GM19023 (cell line): ENCODE measurements around the gene PPP3CB.

ENCODE experiments used
- ATAC-seq: cut with Tn5 transposase; IDR thresholded peaks from one replicate; pipeline ENCODE4 v1.9.1; 2021; ENCODE audit warnings: mild to moderate bottlenecking, moderate library complexity; ENCODE audit not compliant: unreplicated experiment

The PPP3CB gene

DNA sequence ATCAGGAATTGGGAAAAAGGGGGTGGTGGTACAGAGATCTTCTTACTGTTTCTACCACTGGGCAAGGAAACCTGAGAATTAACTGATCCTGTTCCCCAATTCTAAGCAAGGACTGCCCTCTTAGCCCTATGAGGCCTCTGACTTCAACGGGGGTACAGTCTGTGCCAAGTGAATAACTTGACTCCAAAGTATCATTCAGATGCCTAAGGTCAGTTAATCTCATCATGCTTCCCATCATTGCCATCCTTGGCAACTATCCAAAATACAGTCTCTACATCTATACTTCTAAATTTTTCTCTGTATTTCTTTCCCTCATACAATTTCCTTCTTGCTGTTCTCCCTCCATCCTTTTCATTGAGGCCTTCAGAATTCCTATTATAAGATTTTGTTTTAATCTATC is 10.5 kb downstream of the PPP3CB start:
- ATAC-seq, result no peak

DNA sequence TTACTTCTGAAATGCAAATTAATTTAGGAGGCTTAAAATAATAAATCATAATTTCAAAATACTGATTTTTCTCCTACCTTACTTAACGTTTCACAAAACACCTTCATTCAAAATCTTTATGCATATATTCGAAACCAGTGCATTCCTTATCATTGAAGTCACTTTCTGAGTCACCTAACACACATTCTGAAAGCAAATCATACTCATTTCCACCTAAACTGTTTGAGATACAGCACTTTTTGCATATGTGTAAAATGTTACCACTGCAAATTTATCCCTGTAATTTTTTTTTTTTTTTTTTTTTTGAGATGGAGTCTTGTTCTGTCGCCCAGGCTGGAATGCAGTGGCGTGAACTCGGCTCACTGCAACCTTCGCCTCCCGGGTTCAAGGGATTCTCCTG is 15.7 kb downstream of the PPP3CB start:
- no peak for ATAC-seq

DNA sequence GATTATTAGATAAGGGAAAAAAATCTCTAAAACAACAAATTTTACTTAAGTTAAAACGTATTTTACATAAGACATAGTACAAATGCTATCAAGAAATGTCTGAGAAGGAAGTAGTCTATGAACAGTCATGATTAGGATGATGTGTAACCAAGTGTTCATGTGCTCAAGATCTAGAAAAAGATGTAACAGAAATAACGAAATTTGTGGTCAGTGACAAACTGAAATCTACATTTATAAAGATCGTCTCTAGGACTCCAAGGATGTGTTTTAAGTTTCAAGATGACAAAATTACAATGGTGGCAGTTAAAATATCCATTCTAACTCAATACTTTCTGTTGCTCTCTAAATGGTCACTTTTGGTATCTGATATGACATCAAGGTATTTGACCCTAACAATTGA is 17.2 kb downstream of the PPP3CB start:
- no peak for ATAC-seq

DNA sequence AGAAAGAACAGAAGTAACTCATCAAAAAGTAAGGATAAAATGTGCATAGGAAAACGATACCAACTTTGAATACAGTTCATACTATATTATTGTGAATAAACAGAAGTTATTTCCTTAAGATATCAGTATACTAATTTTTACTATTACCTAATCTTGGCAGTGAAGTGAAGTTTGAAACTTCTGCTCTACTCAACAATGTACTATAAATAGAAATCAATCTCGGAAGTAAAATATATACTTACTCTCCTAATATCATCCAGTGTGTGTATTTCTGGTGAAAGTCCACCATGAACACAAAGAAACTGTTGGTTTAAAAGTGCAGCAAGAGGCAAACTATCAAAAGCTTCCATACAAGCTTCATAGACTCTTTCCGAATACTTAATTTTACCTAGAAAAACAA is 24.6 kb downstream of the PPP3CB start:
- ATAC-seq, result no peak

DNA sequence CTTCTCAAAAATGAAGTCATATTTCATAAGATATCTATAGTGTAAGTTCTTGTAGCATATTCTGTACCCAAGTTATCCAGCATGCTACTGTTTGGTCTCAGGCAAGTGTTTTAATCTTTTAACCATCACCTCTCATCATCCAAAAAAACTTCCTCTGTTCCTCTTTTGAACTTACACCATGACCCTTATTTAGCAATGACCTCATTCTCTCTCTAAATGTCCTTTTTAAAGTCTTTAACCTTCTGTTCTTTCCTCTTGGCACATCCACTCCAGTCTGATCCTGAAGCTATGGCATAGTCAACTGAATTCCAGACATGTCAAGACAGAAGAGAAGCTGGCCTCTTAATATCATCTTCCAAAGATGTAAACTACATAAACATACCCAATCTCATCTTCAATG is 26.2 kb downstream of the PPP3CB start:
- no peak for ATAC-seq

DNA sequence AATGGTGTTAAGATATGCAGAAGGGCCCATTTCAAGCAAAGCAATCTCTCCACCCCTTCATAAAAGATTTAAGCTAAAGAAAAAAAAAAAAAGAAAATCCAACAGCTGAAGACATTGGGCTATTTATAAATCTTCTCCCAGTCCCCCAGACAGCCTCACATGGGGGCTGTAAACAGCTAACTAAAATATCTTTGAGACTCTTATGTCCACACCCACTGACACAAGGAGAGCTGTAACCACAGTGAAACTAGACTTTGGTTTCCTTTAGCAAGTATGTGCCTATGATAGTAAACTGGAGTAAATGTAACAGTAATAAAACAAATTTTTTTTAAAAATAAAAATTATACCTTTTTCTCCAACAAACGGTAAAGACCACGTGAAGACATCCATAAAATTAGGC is 28.6 kb downstream of the PPP3CB start:
- ATAC-seq, result no peak

DNA sequence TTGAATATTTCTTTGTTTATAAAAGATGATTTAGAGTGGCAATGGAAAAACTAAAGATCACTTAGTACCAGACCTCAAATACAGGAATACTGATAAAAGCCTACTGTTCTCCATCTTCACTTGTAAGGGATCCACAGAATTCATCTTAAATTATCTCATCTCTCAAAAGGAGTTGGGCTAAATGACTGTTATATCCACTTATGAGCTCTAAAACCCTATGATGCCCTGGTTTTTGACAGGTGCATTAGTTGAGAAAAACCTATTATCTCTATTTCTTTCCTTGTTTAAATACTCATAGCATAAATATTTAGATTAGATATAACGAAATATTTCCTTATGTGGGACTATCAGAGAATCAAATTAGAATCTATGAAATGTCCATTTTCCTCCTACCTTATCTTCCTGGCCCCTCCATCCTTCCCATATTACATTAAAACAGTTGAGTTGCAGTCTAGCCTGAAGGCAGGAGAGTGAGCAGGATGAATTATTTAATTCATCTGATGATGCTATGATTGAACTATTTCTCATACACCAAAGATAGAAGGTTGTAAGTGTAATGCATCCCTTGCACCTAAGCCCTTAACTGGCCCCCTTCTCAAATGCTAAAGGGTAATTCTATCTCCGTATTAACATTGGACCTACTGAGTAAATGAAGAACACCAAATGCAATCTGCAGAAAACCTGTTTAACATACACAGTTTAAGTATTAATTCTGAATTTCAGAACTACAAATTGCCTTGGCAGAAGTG is 29.7 kb downstream of the PPP3CB start:
- ATAC-seq, result no peak

DNA sequence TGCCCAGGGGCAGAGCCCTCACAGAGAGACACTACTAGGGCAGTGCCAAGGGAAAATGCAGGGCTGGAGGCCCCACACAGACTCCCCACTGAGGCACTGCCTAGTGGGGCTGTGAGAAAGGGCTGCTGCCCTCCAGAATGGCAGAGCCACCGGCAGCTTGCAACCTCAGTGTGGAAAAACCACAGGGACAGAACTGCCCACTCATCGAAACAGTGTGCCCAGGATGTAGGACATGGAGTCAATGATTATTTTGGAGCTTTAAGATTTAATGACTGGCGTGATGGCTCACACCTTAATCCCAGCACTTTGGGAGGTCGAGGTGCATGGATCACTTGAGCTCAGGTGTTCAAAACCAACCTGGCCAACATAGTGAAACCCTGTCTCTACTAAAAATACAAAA is 34.9 kb downstream of the PPP3CB start:
- no peak for ATAC-seq

DNA sequence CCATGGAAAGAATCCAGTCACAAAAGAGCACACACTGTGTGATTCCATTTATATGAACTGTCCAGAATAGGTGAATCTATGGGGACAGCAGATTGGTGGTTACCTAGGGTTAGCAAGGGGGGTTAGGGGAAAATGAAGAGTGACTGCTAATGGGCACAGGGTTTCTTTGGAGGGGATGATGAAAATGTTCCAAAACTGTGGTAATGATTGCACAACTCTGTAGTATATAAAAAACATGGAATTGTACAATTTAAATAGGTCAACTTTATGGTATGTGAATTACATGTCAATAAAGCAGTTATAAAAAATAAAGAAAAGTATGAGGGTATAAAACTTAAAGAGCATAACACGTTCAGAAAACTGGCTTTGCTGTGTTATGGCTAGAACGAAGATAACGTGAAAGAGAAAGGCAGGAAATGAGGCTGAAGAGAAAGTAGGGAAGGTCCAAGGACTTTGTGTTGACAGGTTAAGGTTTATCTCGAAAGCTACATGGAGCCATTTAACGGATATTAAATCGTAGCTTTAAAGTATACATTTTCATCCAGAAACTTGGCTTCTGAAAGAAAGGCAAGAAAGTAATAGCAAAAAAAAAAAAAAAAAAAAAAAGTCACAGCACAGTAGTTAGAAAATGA is 36.0 kb downstream of the PPP3CB start:
- ATAC-seq, result no peak

DNA sequence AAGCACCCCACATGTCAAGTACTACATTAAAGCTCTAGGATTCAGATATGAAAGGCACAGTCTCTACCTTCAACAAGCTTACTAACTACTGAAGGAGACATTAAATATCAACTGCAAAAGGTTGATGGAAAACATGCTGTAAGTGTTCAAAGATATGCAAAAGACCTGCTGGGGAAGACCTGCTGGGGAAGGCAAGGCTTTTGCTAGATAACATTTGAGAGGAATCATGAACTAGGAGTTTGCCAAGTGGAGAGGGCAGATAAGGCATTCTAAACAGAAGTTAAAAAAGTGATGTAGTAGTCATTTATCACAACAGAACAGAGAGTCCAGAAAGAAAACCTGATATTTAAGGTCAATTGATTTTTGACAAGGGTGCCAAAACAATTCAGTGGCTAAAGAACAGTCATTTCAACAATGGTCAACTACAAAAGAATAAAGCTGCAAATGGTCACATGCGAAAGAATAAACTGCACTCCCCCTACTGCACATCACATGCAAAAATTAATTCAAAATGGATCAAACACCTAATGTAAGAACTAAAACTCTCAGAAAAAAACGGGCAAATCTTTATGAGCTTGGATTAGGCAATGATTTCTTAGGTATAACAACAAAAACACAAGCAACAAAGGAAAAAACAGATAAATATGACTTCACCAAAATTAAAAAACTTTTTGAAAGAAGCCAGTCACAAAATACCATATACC is 39.5 kb downstream of the PPP3CB start:
- ATAC-seq, result no peak

DNA sequence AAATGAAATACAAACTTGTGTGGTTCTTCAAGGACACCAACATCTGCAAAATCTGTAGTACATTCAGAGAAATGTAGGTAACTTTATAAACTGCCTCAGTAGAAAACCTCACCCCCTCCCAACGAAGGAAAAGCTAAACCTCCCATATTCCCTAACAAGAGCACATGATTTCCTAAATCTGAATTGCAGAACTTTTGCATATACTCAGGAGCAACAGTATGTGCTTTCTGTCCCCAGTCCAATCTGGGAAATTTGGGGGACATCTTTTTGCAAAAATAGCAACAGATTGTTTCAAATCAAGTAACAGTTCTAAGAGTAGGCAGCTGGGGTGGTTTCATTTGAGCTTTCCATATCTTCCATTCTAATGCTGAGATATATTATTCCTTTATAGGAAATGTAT is 46.7 kb downstream of the PPP3CB start:
- ATAC-seq, result no peak

DNA sequence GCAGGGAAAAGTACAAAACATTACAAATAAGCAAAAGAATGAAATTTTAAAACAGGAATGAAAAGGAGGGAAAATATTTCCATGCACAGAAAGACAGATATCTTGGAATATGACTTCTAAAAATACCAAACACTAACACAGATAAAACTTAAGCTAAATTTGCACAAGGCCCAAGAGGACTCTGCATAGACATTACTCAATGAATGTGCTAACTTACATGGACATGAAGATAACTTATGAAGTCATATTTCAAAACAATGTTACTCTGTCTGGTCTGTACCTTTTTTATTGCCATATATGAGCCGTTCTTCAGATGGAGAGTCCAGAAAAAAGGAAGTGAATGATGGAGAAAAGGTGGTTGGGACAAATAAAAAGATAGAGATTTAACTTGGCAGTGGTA is 47.4 kb downstream of the PPP3CB start:
- no peak for ATAC-seq

DNA sequence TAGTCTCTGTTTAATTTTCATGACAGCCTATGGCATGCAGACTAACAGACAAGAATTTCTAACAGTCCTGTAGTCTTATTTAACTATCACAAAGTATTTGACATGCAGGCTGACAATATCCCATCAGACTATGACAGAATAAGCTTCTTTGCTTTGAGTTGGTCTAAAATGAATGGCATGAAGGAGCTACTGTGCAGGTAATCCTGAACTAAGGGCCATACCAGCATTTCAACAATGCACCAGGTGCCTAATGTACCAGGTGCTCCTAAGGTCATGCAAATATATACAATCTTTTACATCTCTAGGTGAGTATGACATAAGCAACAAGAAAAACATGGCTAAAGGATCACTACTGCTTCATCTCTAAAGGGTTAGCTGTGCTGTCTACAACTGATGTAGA is 48.9 kb downstream of the PPP3CB start:
- ATAC-seq, result no peak

DNA sequence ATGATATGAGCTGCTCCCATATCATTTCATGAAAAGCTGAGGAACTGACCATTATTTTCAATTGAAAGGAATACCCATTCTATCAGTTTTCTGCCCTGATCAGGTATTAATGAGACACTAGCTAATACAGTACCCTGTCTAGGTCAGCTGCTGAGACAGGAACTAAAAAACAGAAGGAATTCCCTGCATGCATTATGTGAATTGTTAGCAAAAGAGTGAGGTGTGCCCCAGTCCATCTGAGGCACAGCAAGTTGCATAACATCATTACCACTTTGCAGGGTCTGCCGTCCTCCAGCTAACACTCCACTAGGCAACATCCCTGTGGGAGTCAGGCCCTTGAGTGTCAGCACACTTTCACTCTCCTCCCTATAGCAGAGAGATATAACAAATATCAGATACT is 51.4 kb downstream of the PPP3CB start:
- no peak for ATAC-seq

DNA sequence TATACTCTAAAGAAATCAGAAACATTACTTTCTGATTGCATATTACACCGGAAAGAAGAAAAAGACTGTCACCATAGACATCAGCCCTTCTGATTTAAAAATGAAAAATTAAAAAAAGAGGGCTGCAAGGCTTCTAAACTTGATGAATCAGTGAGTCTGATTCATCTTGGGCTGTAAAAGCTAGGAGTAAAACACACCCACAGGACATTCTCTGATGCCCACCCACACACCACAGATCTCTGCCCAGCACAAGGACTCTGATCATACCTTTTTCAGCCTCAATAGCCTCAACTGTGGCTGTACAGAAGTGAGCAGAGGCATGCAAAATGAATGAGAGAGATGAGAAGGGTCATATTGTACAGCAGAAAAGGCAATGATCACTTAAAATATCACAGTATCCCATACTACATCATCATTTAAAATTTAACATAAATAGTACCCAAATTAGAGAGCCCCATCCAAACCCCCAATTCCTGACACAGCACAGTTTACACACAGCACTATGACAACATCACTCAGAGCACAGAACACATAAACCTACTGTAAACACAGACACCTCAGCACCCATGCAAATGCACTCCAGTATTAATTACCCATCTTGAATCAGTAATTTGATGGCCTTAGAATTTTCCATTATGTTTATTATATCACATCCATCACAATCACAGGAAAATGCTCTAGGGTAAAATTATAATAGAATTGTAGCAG is 56.1 kb downstream of the PPP3CB start:
- ATAC-seq, result no peak

DNA sequence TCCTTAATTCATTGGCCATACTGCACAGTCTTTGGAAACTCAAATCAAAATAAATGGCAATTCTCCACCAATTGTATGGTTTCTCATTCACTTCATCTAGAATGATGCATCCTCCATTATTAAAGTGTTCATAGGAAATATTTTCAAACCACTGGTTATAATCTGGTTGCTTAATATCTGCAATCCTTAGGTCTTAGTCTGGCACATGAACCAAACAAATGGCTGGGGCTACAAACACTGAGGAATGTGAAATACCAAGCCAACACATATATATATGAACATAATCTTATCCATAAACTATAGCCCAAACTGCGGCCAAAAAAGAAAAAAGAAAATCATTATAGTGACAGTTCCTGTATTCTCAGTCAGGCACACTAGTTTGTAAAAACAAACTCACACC is 56.8 kb downstream of the PPP3CB start:
- no peak for ATAC-seq

DNA sequence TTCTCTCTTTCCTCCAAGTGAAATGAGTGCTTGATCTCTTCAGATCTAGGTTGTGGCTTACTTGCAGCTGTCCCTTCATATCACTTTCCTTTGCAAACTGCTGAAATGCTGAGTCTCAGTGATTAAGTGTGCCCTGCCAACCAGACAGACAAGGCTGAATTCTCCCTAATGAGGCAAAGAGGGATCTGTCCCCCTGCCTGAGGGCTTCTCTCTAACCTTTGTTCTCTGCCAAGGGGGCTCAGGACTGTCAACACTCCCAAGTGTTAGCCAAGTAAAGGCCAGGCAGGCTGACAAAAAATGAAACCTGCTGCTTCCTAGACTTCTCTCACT is 62.3 kb downstream of the PPP3CB start, which contains the start of gene MSS51:
TSS of gene MSS51 (minus strand) at position 24 of the 330 bp plus-strand sequence. CDS start 5,277 bp downstream, outside the sequence.
- no peak for ATAC-seq

DNA sequence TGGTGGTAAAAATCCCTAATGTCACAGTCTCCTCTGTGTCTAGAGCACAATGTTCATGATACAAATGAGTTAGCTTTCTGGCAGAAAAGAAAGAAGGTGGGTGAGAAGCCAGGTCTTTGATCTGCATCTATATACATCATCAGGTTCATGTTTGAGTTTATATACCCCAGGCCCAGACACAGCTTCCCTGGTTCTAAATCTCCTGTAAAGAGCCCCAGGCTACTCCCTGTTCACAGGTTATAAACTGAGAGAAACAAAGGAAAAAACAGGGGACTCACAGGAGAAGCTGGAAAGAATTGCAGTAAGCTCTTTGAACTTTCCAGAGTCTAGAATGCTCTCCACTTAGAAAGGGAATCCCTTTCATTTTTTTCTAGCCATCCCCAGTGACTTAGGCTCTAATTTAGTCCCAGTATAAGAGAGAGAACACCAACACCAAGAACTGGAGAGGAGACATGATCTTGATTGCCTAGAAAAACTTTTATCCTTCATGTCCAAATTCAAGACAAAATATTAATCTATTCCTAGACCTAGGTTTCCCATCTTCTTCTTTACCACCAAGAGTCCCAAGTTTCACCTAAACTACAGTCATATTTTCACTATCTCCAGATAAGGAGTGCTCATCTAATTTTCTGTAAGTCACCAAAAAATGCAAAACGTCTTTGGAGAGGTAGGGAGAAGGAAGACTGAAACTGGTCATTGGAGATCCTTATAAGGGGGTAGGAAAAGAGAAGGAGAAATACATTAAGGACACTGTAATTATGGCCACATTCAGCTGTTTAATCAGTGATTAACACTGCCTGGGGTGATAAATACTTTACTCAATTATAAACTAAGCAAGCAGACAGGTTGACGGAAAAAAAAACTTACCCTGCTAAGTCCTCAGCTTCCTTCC is 62.9 kb downstream of the PPP3CB start:
- ATAC-seq, result no peak

DNA sequence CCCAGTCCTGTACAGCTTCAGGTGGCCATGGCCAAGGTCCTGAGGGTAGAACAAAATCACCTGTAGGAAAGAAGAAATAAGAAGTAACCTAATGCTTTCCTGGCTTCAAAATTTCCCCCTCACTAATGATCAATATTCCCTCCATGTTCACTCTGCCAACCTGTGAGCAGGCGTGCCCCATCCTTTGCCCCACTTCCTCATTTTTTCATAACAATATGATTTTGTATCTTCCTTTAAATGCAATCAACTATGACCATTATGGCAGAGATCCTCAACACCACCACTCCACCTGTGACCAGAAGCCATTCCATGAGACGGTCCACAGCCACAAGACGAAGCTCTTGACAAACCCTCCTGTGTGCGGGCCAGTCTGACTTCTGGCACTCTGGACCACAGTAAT is 69.5 kb downstream of the PPP3CB start:
- ATAC-seq, result no peak

DNA sequence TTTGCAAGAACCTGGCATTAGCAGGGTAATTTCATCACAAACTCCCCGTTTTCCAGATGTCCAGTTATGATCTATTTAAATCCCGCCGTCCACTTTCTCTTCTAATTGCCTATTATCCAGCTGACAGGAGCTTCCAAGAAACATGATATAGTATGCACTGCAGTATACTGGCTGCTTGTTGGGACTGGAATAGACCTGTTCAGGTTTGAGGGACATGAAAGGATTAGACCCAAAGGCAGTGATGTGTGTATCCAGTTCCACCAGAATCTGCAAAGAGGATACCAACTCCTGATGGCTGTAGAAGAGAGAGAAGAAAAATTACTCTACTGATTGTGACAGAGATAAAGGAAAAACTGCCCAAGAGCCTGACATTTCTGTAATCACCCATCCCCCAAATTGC is 71.3 kb downstream of the PPP3CB start:
- no peak for ATAC-seq

DNA sequence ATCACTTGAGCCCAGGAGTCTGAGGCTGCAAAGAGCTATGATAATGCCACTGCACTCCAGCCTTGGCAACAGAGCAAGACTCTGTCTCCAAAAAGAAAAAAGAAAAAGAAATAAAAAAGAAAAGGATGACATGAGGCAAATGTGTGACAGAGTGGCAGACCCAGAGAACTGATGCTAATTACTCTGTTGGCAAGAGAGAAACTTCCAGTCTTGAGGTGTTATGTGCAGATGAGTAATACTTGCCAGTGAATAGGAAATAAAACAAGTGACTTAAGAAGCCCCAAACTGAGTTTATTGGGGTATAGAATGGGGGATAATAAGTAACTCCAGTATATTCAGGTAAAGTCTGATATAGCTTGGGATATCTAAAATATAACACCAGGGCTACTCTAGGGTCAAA is 72.5 kb downstream of the PPP3CB start:
- no peak for ATAC-seq
